Keratinocyte (primary cell): ENCODE results near the gene ZBTB7A. TPM values are rescaled to one million over a fixed set of nuclear protein-coding genes. Genes with fewer than 3 reads are reported as not detected.

Source experiments
- DNase-seq: peaks from one replicate; pipeline ENCODE4 v3.0.0-alpha.2; 2011; ENCODE audit warnings: low read depth, missing footprints, low spot score
- FAIRE-seq: peaks from 2 replicates; lab custom pipeline; 2011; peaks lifted over from hg19 to GRCh38; lab: Jason Lieb, UNC
- H2AFZ ChIP-seq: 2 replicates; pipeline ENCODE4 v1.6.0; 2012; ENCODE audit warnings: low read length, control low read depth, inconsistent platforms; ENCODE audit not compliant: control insufficient read depth
- H3K27ac ChIP-seq: 2 replicates; pipeline ENCODE4 v1.5.1; 2011; ENCODE audit warnings: low read length; ENCODE audit not compliant: control insufficient read depth, insufficient read depth
- H3K27me3 ChIP-seq: 3 replicates; pipeline ENCODE4 v1.6.0; 2011; ENCODE audit warnings: low read length; ENCODE audit not compliant: control insufficient read depth, insufficient read depth; ENCODE audit errors: extremely low read depth
- H3K36me3 ChIP-seq, 2 experiments: 2 replicates in 1 of 2; 3 replicates in 1 of 2; pipeline ENCODE4 v1.5.1; 2011; ENCODE audit warnings: low read length in 2 of 2, mild to moderate bottlenecking in 1 of 2; ENCODE audit not compliant: control insufficient read depth in 2 of 2, insufficient read depth in 2 of 2; ENCODE audit errors: extremely low read depth in 1 of 2
- H3K4me1 ChIP-seq: 3 replicates; pipeline ENCODE4 v1.5.1; 2011; ENCODE audit warnings: low read length; ENCODE audit not compliant: control insufficient read depth, insufficient read depth; ENCODE audit errors: extremely low read depth
- H3K4me2 ChIP-seq: 3 replicates; pipeline ENCODE4 v1.6.0; 2011; ENCODE audit warnings: low read depth, low read length; ENCODE audit not compliant: control insufficient read depth, insufficient read depth; ENCODE audit errors: extremely low read depth
- H3K4me3 ChIP-seq, 3 experiments: fragments of 200-600 bp in 1 of 3; sonication (generic) in 1 of 3; 2 replicates in 2 of 3; 3 replicates in 1 of 3; pipeline ENCODE4 v1.5.1; 2011 to 2016; ENCODE audit warnings: low read length in 3 of 3, mild to moderate bottlenecking in 3 of 3, control low read depth in 2 of 3, inconsistent platforms in 1 of 3, low read depth in 1 of 3, mixed read lengths in 1 of 3, mixed run types in 1 of 3, moderate library complexity in 1 of 3; ENCODE audit not compliant: control insufficient read depth in 2 of 3, insufficient read depth in 2 of 3; ENCODE audit errors: extremely low read depth in 1 of 3
- H3K79me2 ChIP-seq: 2 replicates; pipeline ENCODE4 v1.6.0; 2012; ENCODE audit warnings: low read length; ENCODE audit not compliant: control insufficient read depth, insufficient read depth
- H3K9ac ChIP-seq: 3 replicates; pipeline ENCODE4 v1.6.0; 2011; ENCODE audit warnings: low read length; ENCODE audit not compliant: control insufficient read depth, insufficient read depth; ENCODE audit errors: extremely low read depth
- H3K9me1 ChIP-seq: 3 replicates; pipeline ENCODE4 v1.6.0; 2011; ENCODE audit warnings: low read length; ENCODE audit not compliant: control insufficient read depth, insufficient read depth; ENCODE audit errors: extremely low read depth
- H3K9me3 ChIP-seq: 2 replicates; pipeline ENCODE4 v1.5.1; 2012; ENCODE audit warnings: low read depth, low read length; ENCODE audit not compliant: control insufficient read depth
- H4K20me1 ChIP-seq: 3 replicates; pipeline ENCODE4 v1.6.0; 2011; ENCODE audit warnings: low read length; ENCODE audit not compliant: control insufficient read depth, insufficient read depth; ENCODE audit errors: extremely low read depth
- EZH2 ChIP-seq: IDR thresholded peaks from one replicate; pipeline ENCODE4 v1.6.1; 2012; ENCODE audit warnings: inconsistent platforms, mild to moderate bottlenecking, low read length, moderate library complexity
- dilution Hi-C: fragments of 300-500 bp; cut with MboI; formaldehyde crosslinking; loops from one replicate; pipeline ENCODE4 v1.7.0; 2020; ENCODE audit warnings: low sequenced_read_pairs; ENCODE audit not compliant: extremely low pct_ligation_motif_present
- polyA plus RNA-seq, 5 experiments: library from polyadenylated mRNA; depleted of rRNA in 3 of 5; stranded (reverse) in 3 of 5; stranded (forward) in 1 of 5; unstranded in 1 of 5; fragments of >200 nt; gene quantifications; 1 replicate in 1 of 5; 2 replicates in 3 of 5; 3 replicates in 1 of 5; pipeline versions ENCODE4 v1.2.1 to v1.2.3, GENCODE V29; 2011 to 2012; ENCODE audit warnings: missing spikeins in 2 of 5, low read depth in 1 of 5, low replicate concordance in 1 of 5
- TF ChIP-seq, protein P1 (sequence below), 3 experiments: IDR thresholded peaks in 1 of 3; conservative IDR thresholded peaks in 1 of 3; optimal IDR thresholded peaks in 1 of 3; 2 replicates in 2 of 3; 3 replicates in 1 of 3; pipeline versions ENCODE3 to v1.5.1; 2011; ENCODE audit warnings: low read length in 3 of 3, mild to moderate bottlenecking in 3 of 3, moderate library complexity in 2 of 3, control low read depth in 1 of 3, inconsistent platforms in 1 of 3; ENCODE audit not compliant: insufficient read depth in 2 of 3; ENCODE audit errors: extremely low read depth in 1 of 3

The ZBTB7A gene
- polyA plus RNA-seq, 1 donor (not counting 4 experiments of a cell fraction or from before 2014, with no cell fraction given): 3.7 TPM

DNA sequence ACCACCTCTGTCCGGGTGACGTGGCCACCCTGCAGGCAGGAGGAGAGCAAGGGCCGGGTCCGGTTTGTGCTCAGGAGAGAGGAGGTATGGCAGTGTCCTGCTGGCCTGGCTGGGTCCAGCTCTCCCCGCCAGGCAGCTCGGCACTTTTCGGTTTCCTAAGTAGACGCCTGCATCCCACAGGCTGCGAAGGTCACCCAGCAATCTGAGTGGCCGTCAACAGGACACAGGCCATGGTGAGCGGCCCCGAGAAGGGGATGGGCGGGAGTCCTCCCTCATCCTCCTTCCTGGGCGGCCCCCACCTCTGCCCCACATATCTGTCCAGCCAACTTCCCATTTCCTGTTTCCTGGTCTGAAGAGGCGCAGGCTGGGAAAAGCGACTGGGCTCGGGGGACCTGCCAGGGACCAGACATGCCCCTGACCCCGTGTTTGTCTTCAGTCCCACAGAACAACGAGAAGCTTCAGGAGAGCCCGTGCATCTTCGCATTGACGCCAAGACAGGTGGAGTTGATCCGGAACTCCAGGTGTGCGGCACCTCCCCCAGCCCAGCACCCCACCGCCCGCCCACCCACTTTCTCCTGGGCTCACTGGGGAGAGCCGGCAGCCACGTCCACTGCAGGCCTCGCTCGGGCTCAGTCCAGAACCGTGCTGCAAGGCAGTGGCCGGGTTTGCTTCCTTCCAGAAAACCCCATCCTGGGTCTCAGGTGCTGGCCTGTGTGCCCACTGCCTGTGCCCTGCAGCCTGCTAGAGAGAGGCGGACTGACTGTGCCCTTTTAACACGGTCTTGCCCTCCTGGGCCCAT lies 42.9 kb downstream of the ZBTB7A start:
- Histone ChIP-seq H3K9me3 (no peaks in the 10 kb centered on the region), H3K36me3 (peaks cover 6 to 16% of the 10 kb centered on the region in 2 experiments), H3K9me1 (no peaks in the 10 kb centered on the region), H3K27ac (no peak overlapping the region), H2AFZ (no peak overlapping the region), H3K9ac (no peak overlapping the region), H4K20me1 (no peaks in the 10 kb centered on the region), H3K4me2 (no peak overlapping the region), H3K79me2 (peaks cover 9% of the 10 kb centered on the region), H3K4me3 (no peak overlapping the region), H3K27me3 (no peaks in the 10 kb centered on the region), H3K4me1 (no peaks in the 10 kb centered on the region)
- FAIRE-seq: no peak
- no peak for DNase-seq
- TF ChIP-seq, protein P1, sequence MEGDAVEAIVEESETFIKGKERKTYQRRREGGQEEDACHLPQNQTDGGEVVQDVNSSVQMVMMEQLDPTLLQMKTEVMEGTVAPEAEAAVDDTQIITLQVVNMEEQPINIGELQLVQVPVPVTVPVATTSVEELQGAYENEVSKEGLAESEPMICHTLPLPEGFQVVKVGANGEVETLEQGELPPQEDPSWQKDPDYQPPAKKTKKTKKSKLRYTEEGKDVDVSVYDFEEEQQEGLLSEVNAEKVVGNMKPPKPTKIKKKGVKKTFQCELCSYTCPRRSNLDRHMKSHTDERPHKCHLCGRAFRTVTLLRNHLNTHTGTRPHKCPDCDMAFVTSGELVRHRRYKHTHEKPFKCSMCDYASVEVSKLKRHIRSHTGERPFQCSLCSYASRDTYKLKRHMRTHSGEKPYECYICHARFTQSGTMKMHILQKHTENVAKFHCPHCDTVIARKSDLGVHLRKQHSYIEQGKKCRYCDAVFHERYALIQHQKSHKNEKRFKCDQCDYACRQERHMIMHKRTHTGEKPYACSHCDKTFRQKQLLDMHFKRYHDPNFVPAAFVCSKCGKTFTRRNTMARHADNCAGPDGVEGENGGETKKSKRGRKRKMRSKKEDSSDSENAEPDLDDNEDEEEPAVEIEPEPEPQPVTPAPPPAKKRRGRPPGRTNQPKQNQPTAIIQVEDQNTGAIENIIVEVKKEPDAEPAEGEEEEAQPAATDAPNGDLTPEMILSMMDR (optimal IDR thresholded peaks at IDR 0.05 in 1 of 3, IDR thresholded peaks at IDR 0.05 in 1 of 3, conservative IDR thresholded peaks at IDR 0.05 in 1 of 3; ENCODE audit: extremely low read depth in 1 of 3, insufficient read depth in 2 of 3, low read length in 3 of 3): no peak
- TF ChIP-seq EZH2: no peak
- dilution Hi-C loops: no loop called here

DNA sequence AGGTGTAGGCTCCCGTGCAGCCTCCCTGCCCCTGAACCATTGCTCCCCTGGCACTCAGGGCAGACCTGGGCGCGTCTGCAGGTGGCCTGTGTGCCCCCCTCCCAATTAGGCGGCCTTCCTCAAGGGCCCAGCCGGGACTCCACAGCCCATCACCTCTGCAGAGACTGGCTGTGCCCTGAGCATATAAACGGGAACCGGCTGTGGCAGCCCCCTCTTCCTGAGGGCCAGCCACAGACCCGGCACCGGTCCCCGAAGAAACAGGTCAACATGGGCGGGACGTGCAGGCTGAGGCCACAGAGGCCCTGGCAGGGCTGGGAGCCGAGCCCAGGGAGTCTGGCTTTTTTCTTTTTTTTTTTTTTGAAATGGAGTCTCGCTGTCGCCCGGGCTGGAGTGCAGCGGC lies 47.1 kb downstream of the ZBTB7A start:
- FAIRE-seq (no peak), DNase-seq (no peak)
- no peak for TF ChIP-seq EZH2
- TF ChIP-seq, protein P1 (optimal IDR thresholded peaks at IDR 0.05 in 1 of 3, IDR thresholded peaks at IDR 0.05 in 1 of 3, conservative IDR thresholded peaks at IDR 0.05 in 1 of 3; ENCODE audit: extremely low read depth in 1 of 3, insufficient read depth in 2 of 3, low read length in 3 of 3): no peak
- Histone ChIP-seq H3K9me1 (no peaks in the 10 kb centered on the region), H2AFZ (no peak overlapping the region), H3K4me1 (no peaks in the 10 kb centered on the region), H3K27ac (no peak overlapping the region), H3K27me3 (no peaks in the 10 kb centered on the region), H3K4me3 (no peak overlapping the region), H3K36me3 (peaks cover 8 to 28% of the 10 kb centered on the region in 2 experiments), H3K79me2 (peaks cover 22% of the 10 kb centered on the region), H3K9me3 (no peaks in the 10 kb centered on the region), H4K20me1 (peaks cover 3% of the 10 kb centered on the region), H3K4me2 (no peak overlapping the region), H3K9ac (no peak overlapping the region)
- dilution Hi-C loops: no loop called here
